GM12872 (cell line): ENCODE measurements around the gene GAS6.

Experiments used
- CTCF ChIP-seq: IDR thresholded peaks from 3 replicates; pipeline ENCODE4 v1.5.1; 2011; ENCODE audit warnings: low read depth, mild to moderate bottlenecking, low read length, moderate library complexity; ENCODE audit not compliant: insufficient read depth

GAS6 gene

DNA sequence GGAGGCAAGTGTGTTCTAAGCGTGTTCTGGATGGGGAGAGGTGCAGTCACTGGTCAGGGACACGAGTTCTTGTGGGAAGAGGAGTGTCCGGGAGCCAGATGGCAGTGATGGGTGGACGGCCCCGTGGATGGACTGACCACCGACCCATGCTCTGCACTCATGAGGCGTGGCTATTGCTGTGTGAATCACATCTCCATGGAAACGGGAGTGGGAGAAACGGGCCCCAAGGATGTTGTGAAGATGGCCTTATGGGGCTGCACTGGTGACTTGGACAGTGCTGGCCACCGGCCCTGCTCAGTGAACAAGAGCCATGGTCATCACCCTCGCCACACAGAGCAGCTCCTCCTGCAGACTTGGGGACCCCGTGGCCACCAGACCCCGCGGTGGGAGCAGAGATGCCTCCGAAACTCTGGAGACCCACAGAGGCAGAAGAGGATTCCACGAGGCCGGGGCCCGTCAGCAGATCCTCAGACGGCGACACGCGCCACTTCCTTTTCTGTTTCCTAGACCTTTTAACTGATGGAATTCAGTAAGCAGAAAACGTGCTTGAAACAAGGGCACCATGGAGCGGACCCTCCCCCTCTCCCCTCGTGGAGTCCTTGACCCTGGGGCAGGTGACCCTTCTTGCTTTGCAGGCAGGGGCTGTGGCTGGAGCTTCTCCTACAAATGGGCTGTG is 47.5 kb downstream of the GAS6 start:
- no peak for TF ChIP-seq CTCF

DNA sequence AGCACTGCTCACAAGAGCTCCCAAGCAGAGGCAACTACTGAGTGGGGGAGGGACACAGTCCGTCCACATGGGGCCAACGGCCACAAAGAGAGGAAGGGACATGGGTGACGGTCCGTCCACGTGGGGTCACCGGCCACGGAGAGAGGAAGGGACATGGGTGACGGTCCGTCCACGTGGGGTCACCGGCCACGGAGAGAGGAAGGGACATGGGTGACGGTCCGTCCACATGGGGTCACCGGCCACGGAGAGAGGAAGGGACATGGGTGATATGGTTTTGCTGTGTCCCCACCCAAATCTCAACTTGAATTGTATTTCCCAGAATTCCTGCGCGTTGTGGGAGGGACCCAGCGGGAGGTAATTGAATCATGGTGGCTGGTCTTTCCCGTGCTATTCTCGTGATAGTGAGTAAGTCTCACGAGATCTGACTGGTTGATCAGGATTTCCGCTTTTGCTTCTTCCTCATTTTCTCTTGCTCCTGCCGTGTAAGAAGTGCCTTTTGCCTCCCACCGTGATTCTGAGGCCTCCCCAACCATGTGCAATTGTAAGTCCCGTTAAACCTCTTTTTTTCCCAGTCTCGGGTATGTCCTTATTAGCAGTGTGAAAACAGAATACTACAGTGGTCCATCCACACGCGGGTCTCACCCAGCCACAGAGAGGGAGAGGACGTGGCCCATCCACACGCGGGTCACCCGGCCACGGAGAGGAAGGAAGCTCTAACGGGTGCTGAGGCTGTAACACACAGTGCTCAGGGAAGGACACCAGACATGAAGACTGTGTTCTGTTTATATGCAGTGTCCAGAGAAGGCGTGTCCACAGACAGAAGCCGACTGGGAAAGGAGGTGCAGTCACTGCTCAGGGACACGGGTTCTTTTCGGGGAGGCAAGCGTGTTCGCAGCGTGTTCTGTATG is 48.5 kb downstream of the GAS6 start:
- no peak for TF ChIP-seq CTCF

DNA sequence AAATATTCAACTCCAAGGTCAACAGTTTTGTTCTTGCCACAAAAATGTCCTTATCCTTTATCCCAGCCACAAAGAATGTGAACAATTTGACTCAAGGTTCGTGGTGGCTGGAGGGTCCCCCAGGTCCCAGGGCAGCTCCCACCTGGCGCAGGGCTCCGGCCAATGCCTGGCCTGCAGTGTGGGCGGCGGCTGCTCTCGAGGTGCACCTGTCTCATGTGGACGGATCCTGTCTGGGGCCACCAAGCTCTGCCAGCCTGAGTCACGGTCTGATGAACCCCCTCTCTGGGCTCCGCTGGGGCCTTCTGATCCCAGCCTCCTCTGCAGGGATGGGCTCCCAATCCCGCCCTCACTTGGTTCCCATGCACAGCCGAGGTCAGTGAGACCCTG is 49.4 kb downstream of the GAS6 start:
- TF ChIP-seq CTCF, result no peak

- no peak for TF ChIP-seq CTCF
Observed at GRCh38 chr13:113813749-113814434, 50.0 kb downstream of the GAS6 start.

- no peak for TF ChIP-seq CTCF
Observed at GRCh38 chr13:113813070-113813748, 50.7 kb downstream of the GAS6 start.

DNA sequence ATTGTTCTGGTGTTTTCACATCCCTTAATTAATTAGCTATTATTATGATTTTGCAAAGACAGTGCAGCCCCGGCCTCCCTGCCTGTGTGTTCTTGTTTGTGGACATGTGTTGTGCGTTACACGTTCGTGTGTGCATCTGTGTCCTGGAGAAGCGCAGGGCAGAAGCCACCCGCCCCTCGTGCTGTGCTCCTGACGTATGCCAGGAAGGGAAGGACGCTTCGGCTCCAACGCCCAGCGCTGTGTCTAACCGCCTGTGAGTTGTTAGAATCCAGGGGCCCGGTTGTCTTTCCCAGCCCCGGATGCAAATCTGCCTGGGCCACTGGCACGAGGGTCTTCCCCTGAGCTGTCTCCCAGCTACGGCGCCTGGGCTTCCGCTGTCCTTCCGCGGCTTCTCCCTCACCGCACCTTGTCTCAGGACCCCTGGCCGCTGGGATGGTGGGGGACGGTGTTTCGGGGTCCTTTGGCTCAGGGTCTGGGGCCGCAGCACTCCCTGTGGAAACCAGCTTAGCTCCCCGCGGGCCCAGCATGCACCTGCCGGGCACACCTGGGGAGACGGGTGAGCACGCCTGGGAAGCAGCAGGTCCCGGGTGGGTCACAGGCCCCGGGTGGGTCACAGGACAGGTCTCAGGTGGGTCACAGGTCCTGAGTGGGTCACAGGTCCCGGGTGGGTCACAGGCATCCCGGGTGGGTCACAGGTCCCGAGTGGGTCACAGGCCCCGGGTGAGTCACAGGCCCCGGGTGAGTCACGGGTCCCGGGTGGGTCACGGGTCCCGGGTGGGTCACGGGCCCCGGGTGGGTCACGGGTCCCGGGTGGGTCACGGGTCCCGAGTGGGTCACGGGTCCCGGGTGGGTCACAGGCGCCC is 51.5 kb downstream of the GAS6 start:
- TF ChIP-seq CTCF, result no peak
